Common myeloid progenitor, CD34-positive (primary cell): Measurements from ENCODE around the gene APOBEC3B.
"Not testable (repeated sequence)": the region's sequence is repeated elsewhere in the genome, so short reads cannot be mapped to it uniquely, and the experiment has no call there.

Source experiments
- CTCF ChIA-PET: fragments of 350-600 bp; sonication (Branson Sonifier 250); formaldehyde crosslinking; loops from one replicate; lab custom pipeline; 2021; ENCODE audit warnings: antibody characterized with exemption; lab: Charles Lee
- POLR2A ChIA-PET: fragments of 350-600 bp; sonication (Branson Sonifier 250); formaldehyde crosslinking; loops from one replicate; lab custom pipeline; 2021; ENCODE audit warnings: antibody characterized with exemption; lab: Charles Lee
- DNase-seq, 3 donors: peaks; one replicate each; pipeline versions ENCODE4 v3.0.0 to v3.0.0-alpha.2; 2013
- H3K27ac ChIP-seq, 2 experiments: 1 replicate in 1 of 2; 2 replicates in 1 of 2; pipeline ENCODE4 v1.7.0; 2013; ENCODE audit warnings: inconsistent platforms in 2 of 2, low read length in 2 of 2, mild to moderate bottlenecking in 2 of 2, low read depth in 1 of 2, moderate library complexity in 1 of 2; ENCODE audit not compliant: severe bottlenecking in 2 of 2, insufficient read depth in 1 of 2, poor library complexity in 1 of 2
- H3K27me3 ChIP-seq, 5 experiments: replicated peaks in 2 of 5; 1 replicate in 3 of 5; 2 replicates in 2 of 5; pipeline versions ENCODE4 v1.6.1 to v1.7.0; 2013; ENCODE audit warnings: low read length in 4 of 5, mild to moderate bottlenecking in 2 of 5, moderate library complexity in 2 of 5, inconsistent platforms in 1 of 5; ENCODE audit not compliant: insufficient read depth in 5 of 5, control insufficient read depth in 4 of 5
- H3K36me3 ChIP-seq, 4 experiments: 1 replicate in 2 of 4; 2 replicates in 2 of 4; pipeline versions ENCODE4 v1.6.1 to v1.7.0; 2013; ENCODE audit warnings: low read length in 3 of 4, control low read depth in 1 of 4, mild to moderate bottlenecking in 1 of 4; ENCODE audit not compliant: control insufficient read depth in 4 of 4, insufficient read depth in 4 of 4
- H3K4me1 ChIP-seq, 4 experiments: 1 replicate in 3 of 4; 2 replicates in 1 of 4; pipeline versions ENCODE4 v1.6.1 to v1.7.1; 2013; ENCODE audit warnings: low read length in 3 of 4, mild to moderate bottlenecking in 3 of 4, control low read depth in 1 of 4, inconsistent platforms in 1 of 4, moderate library complexity in 1 of 4; ENCODE audit not compliant: control insufficient read depth in 4 of 4, insufficient read depth in 4 of 4; ENCODE audit errors: control extremely low read depth in 1 of 4
- H3K4me3 ChIP-seq, 7 experiments: 1 replicate in 4 of 7; 2 replicates in 3 of 7; pipeline versions ENCODE4 v1.5.1 to v1.7.0; 2013; ENCODE audit warnings: mild to moderate bottlenecking in 7 of 7, low read length in 6 of 7, moderate library complexity in 6 of 7, inconsistent platforms in 2 of 7, low read depth in 2 of 7, control low read depth in 1 of 7; ENCODE audit not compliant: insufficient read depth in 4 of 7, control insufficient read depth in 1 of 7; ENCODE audit errors: extremely low read depth in 1 of 7
- H3K9me3 ChIP-seq, 5 experiments: 1 replicate in 4 of 5; 2 replicates in 1 of 5; pipeline versions ENCODE4 v1.6.1 to v1.7.1; 2013; ENCODE audit warnings: low read length in 4 of 5, mild to moderate bottlenecking in 2 of 5, inconsistent platforms in 1 of 5, low read depth in 1 of 5, moderate library complexity in 1 of 5; ENCODE audit not compliant: control insufficient read depth in 4 of 5, insufficient read depth in 2 of 5; ENCODE audit errors: control extremely low read depth in 1 of 5
- WGBS: methylation state at CpG from one replicate; pipeline ENCODE4 v1.1.5; 2013; ENCODE audit not compliant: insufficient coverage; 5-methylcytosine and 5-hydroxymethylcytosine counted together

The APOBEC3B gene

GRCh38 chr22:38943882-38944281, 38.3 kb upstream of the APOBEC3B start:
- DNase-seq = no peak
- POLR2A ChIA-PET = interaction anchor here (0.6 kb wide), 1 partner anchor 201 kb away, joined by 3 read pairs; no protein-coding TSS in a partner anchor
- peaks cover 0 to 11% (median 0%) of the 10 kb centered on the region in 5 experiments for H3K27me3 ChIP-seq
- H3K27ac ChIP-seq = no peak overlapping the region
- CTCF ChIA-PET = interaction anchor here (0.7 to 3.5 kb wide), 4 partner anchors 8 to 35 kb away, joined by 3 to 19 read pairs (median 4); no protein-coding TSS in a partner anchor
- H3K4me3 ChIP-seq = no peak overlapping the region
- 72% methylated on average over 2 of the region's 3 CpGs for WGBS
- no peaks in the 10 kb centered on the region for H3K36me3 ChIP-seq
- no peaks in the 10 kb centered on the region for H3K9me3 ChIP-seq
- peaks cover 16 to 28% (median 27%) of the 10 kb centered on the region in 4 experiments for H3K4me1 ChIP-seq

DNA sequence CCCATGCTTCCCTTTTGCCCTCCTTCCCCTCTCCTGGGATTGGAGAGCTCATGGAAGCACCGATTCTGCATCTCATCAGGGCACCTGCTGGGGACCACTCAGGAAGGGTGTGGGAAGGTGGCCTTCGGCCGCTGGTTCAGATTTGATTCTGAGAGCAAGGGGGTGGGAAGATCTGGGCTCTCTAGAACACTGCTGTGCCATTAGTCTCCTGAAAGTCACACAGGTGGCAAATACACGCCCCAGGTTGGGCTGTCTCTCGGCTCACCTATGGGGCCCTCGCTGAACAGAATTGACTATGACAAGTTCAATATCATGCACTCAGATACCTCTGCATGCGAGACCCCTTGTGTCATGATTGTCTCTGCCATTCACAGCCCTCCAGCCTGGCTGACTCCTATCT, 37.5 kb upstream of the APOBEC3B start:
- ChIA-PET CTCF (interaction anchor here (0.7 to 1.0 kb wide), 2 partner anchors 8 to 34 kb away, joined by 3 read pairs; no protein-coding TSS in a partner anchor), POLR2A (no interaction called here)
- H3K9me3 ChIP-seq = no peaks in the 10 kb centered on the region
- no peaks in the 10 kb centered on the region for H3K36me3 ChIP-seq
- no peak overlapping the region for H3K4me3 ChIP-seq
- H3K27me3 ChIP-seq = peaks cover 0 to 11% (median 0%) of the 10 kb centered on the region in 5 experiments
- 96% methylated on average over 6 of the region's 7 CpGs for WGBS
- DNase-seq = no peak
- H3K27ac ChIP-seq = no peak overlapping the region
- H3K4me1 ChIP-seq = peaks cover 16 to 28% (median 27%) of the 10 kb centered on the region in 4 experiments

- CTCF ChIA-PET, H3K4me3 ChIP-seq, DNase-seq, H3K27ac ChIP-seq, H3K36me3 ChIP-seq, POLR2A ChIA-PET, H3K9me3 ChIP-seq: not testable (repeated sequence)
- peaks cover 15 to 29% (median 25%) of the 10 kb centered on the region in 4 experiments for H3K4me1 ChIP-seq
- H3K27me3 ChIP-seq = peaks cover 0 to 11% (median 0%) of the 10 kb centered on the region in 5 experiments
Measured at GRCh38 chr22:38945706-38946338, 36.3 kb upstream of the APOBEC3B start.

GRCh38 chr22:38946771-38947170, 35.4 kb upstream of the APOBEC3B start:
- Histone ChIP-seq H3K27ac (no peak overlapping the region), H3K9me3 (no peaks in the 10 kb centered on the region), H3K27me3 (peaks cover 0 to 11% (median 0%) of the 10 kb centered on the region in 5 experiments), H3K4me1 (peaks cover 10 to 22% (median 16%) of the 10 kb centered on the region in 4 experiments), H3K4me3 (no peak overlapping the region), H3K36me3 (no peaks in the 10 kb centered on the region)
- POLR2A ChIA-PET = no interaction called here
- WGBS = 90% methylated on average over 7 of the region's 8 CpGs
- DNase-seq = no peak
- CTCF ChIA-PET = no interaction called here

- H3K4me1 ChIP-seq = peaks cover 10 to 24% (median 16%) of the 10 kb centered on the region in 4 experiments
- H3K36me3 ChIP-seq = no peaks in the 10 kb centered on the region
- no peak overlapping the region for H3K4me3 ChIP-seq
- ChIA-PET CTCF (no interaction called here), POLR2A (no interaction called here)
- 88% methylated on average over 11 of the region's 14 CpGs for WGBS
- peaks cover 0 to 11% (median 0%) of the 10 kb centered on the region in 5 experiments for H3K27me3 ChIP-seq
- H3K9me3 ChIP-seq = no peaks in the 10 kb centered on the region
- DNase-seq = no peak
- no peak overlapping the region for H3K27ac ChIP-seq
Measured at GRCh38 chr22:38947321-38948140, 34.6 kb upstream of the APOBEC3B start.

DNA sequence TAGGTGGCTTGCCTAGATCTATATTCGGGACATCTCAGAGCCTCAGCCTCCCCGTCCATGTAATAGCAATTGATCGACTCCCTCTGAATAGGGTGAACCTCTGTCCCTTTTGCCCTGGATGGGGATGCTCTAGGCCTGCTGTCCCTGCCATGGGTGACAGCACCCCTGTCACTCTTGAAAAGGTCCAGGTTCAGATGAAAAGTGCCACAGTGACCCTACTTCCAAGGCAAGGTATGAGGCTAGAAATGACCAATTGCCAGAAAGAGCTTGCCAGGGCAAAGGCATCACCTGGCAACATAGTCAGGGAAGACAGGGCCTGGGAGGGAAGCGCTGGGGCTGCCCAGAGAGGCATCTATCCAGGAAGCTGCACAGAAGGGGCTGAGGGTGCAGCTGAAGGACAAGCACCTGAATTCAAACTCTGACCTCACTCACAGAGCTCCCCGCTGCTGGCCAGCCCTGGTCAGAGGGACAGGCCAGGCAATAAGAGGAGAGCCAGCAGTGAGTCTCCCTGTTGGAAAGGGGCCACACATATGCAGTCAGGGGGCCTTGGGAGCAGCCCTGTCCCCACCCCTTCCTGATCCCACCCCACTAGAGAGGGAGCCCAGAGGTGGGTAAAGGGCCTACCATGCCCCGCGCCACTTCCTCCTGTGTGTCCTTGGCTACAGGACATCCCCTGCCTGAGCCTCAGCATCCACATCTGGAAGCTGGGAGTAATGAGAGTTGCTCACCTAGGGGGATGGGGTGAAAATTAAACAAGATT, 33.8 kb upstream of the APOBEC3B start:
- ChIA-PET POLR2A (no interaction called here), CTCF (no interaction called here)
- Histone ChIP-seq H3K27me3 (peaks cover 0 to 11% (median 0%) of the 10 kb centered on the region in 5 experiments), H3K9me3 (no peaks in the 10 kb centered on the region), H3K27ac (no peak overlapping the region), H3K4me3 (no peak overlapping the region), H3K4me1 (peaks cover 7 to 22% (median 11%) of the 10 kb centered on the region in 4 experiments), H3K36me3 (no peaks in the 10 kb centered on the region)
- DNase-seq = no peak
- 72% methylated on average over 4 of the region's 7 CpGs for WGBS
